Breast epithelium (tissue), 4 donors: ENCODE data around the gene MBD4. TPM values are rescaled to one million over a fixed set of nuclear protein-coding genes. Genes with fewer than 3 reads are reported as not detected.
A peak's percentile ranks its signal among the peaks of the same experiment; 100 is the strongest.
"Not testable (repeated sequence)": the region's sequence is repeated elsewhere in the genome, so short reads cannot be mapped to it uniquely, and the experiment has no call there.

Experiments
- DNase-seq, 2 donors: peaks; one replicate each; pipeline ENCODE4 v3.0.0-alpha.2; 2019; ENCODE audit warnings: low spot score in 2 of 2
- H3K27ac ChIP-seq, 2 donors: fragments of 200-600 bp; sonication (generic) in 1 of 2; one replicate each; pipeline ENCODE4 v1.5.1; 2016 to 2019; ENCODE audit warnings: mild to moderate bottlenecking in 1 of 2
- H3K27me3 ChIP-seq, 2 donors: fragments of 200-600 bp; sonication (generic) in 1 of 2; one replicate each; pipeline versions ENCODE4 v1.5.1 to v1.6.0; 2017 to 2019; ENCODE audit warnings: control low read depth in 1 of 2, mild to moderate bottlenecking in 1 of 2
- H3K36me3 ChIP-seq: fragments of 200-600 bp; one replicate; pipeline ENCODE4 v1.5.1; 2019
- H3K4me1 ChIP-seq, 2 donors: fragments of 200-600 bp; sonication (generic); one replicate each; pipeline ENCODE4 v1.5.1; 2016 to 2019; ENCODE audit warnings: control low read depth in 1 of 2
- H3K4me3 ChIP-seq, 3 donors: fragments of 200-600 bp; sonication (generic); 1 replicate in 2 of 3; 2 replicates in 1 of 3; pipeline ENCODE4 v1.5.1; 2016 to 2019; ENCODE audit warnings: mild to moderate bottlenecking in 3 of 3, moderate library complexity in 2 of 3
- H3K9me3 ChIP-seq, 2 donors: fragments of 200-600 bp; sonication (generic) in 1 of 2; one replicate each; pipeline ENCODE4 v1.5.1; 2016 to 2019; ENCODE audit warnings: control low read depth in 1 of 2
- POLR2A ChIP-seq: fragments of 450-650 bp; IDR thresholded peaks from one replicate; pipeline ENCODE4 v1.6.1; 2016; ENCODE audit warnings: antibody characterized with exemption, mild to moderate bottlenecking, moderate library complexity
- POLR2AphosphoS5 ChIP-seq, 3 donors: sonication (generic); formaldehyde crosslinking; IDR thresholded peaks; one replicate each; pipeline ENCODE4 v1.6.1; 2017; ENCODE audit warnings: antibody characterized with exemption in 3 of 3
- intact Hi-C: fragments of 100-400 bp; cut with DNase I; formaldehyde crosslinking; loops from one replicate; pipeline ENCODE4 v1.15.1; 2023; ENCODE audit warnings: low total_unique reads
- total RNA-seq, 3 donors: library from RNA; depleted of rRNA; stranded (reverse); fragments of >200 nt; gene quantifications; one replicate each; pipeline ENCODE4 v1.1.0, GENCODE V29; 2016
- TF ChIP-seq, protein P1 (sequence below), 3 donors: fragments of 450-650 bp; IDR thresholded peaks; one replicate each; pipeline ENCODE4 v1.5.1; 2016 to 2017; ENCODE audit warnings: antibody characterized with exemption in 3 of 3, mild to moderate bottlenecking in 3 of 3, moderate library complexity in 3 of 3

MBD4 gene
- total RNA-seq, 3 donors from 2014 or later = 29.8 to 41.6 (median 37.7) TPM

- intact Hi-C loops = no loop called here
- no peaks in the 10 kb centered on the region for H3K36me3 ChIP-seq
Measured at GRCh38 chr3:129386984-129387383, 52.8 kb downstream of the MBD4 start.

GRCh38 chr3:129385507-129385906 is 54.2 kb downstream of the MBD4 start:
- DNase-seq, intact Hi-C loops, H3K9me3 ChIP-seq, H3K27me3 ChIP-seq, H3K36me3 ChIP-seq, H3K4me1 ChIP-seq, H3K4me3 ChIP-seq, H3K27ac ChIP-seq: not testable (repeated sequence)

More at GRCh38 chr3:129386984-129387383, 52.8 kb downstream of the MBD4 start:
- DNase-seq = no peak
- Histone ChIP-seq H3K27ac (peak overlapping the region in 1 of 2 donors; percentile 1), H3K9me3 (no peaks in the 10 kb centered on the region), H3K27me3 (no peaks in the 10 kb centered on the region), H3K4me1 (no peaks in the 10 kb centered on the region), H3K4me3 (no peak overlapping the region)
- TF ChIP-seq, protein P1, sequence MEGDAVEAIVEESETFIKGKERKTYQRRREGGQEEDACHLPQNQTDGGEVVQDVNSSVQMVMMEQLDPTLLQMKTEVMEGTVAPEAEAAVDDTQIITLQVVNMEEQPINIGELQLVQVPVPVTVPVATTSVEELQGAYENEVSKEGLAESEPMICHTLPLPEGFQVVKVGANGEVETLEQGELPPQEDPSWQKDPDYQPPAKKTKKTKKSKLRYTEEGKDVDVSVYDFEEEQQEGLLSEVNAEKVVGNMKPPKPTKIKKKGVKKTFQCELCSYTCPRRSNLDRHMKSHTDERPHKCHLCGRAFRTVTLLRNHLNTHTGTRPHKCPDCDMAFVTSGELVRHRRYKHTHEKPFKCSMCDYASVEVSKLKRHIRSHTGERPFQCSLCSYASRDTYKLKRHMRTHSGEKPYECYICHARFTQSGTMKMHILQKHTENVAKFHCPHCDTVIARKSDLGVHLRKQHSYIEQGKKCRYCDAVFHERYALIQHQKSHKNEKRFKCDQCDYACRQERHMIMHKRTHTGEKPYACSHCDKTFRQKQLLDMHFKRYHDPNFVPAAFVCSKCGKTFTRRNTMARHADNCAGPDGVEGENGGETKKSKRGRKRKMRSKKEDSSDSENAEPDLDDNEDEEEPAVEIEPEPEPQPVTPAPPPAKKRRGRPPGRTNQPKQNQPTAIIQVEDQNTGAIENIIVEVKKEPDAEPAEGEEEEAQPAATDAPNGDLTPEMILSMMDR (IDR thresholded peaks at IDR 0.05) = no peak
- TF ChIP-seq POLR2A = no peak
- no peak for TF ChIP-seq POLR2AphosphoS5 (IDR thresholded peaks at IDR 0.05)

DNA sequence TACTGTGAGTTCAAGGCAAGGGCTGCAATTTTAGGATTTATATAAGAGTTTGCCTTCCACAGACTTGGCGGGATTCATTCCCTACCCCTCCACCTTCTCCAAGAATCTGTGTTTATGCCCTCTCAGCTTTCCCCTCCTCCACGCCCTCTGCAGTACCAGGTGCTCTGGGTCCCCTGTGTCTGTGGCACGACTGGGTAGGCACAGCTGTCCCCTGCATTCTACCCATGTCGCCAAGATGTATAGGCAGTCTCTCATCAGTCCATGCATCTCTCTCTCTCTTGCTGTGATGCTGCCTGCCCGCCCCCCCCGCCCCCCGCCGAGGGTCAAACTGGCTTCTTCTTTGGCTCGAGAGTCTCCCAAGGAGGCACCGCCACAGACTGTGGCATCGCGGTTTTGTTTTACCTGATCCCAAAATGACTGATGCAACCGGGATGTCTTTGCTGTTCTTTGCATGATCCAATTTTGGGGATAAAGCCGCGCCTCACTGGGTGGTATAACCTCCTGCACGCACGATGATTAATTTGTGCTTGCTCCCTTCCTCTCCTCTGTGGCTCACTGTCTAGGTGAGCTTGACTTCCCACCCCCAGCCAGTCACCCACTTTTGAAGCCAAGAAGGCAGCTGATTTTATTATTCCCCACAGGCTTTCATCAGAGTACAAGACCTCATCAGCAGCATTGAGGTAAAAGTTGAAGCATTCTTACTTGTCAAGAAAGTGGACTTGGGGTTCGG is 55.0 kb downstream of the MBD4 start:
- TF ChIP-seq POLR2A (no peak), POLR2AphosphoS5 (IDR thresholded peaks at IDR 0.05) (no peak)
- TF ChIP-seq, protein P1 (IDR thresholded peaks at IDR 0.05) = no peak
- no peak overlapping the region for H3K4me3 ChIP-seq
- no peaks in the 10 kb centered on the region for H3K9me3 ChIP-seq
- no peaks in the 10 kb centered on the region for H3K36me3 ChIP-seq
- no peak overlapping the region for H3K27ac ChIP-seq
- no peaks in the 10 kb centered on the region for H3K27me3 ChIP-seq
- H3K4me1 ChIP-seq = no peaks in the 10 kb centered on the region
- DNase-seq = no peak
- intact Hi-C loops = no loop called here

DNA sequence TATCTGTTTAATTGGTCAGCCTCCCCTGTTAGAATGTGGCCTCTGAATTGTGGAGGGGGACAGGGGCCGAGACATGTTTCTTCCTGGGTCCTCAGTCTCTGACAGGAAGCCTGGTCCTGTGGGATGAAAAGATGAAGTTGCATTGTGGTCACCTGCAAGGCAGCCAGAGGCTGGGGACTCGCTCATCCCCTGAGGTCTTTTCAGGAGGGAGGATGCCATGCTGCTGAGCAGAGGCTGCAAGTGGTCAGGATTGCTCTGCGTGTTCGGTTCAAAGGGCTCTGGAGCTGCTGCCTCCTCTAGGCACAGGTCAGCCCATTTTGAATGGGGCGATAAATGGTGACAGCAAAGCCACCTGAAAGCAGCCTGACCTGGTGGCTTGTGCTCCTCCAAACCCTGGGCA is 55.6 kb downstream of the MBD4 start:
- H3K27ac ChIP-seq, H3K4me3 ChIP-seq, H3K36me3 ChIP-seq, DNase-seq, H3K27me3 ChIP-seq, H3K9me3 ChIP-seq, H3K4me1 ChIP-seq, intact Hi-C loops: not testable (repeated sequence)

GRCh38 chr3:129383292-129383860 is 56.4 kb downstream of the MBD4 start:
- H3K9me3 ChIP-seq = no peaks in the 10 kb centered on the region
- H3K36me3 ChIP-seq = no peaks in the 10 kb centered on the region
- peak in 1 of 2 donors; percentile 31 for DNase-seq
- H3K27me3 ChIP-seq = no peaks in the 10 kb centered on the region
- intact Hi-C loops = no loop called here
- no peaks in the 10 kb centered on the region for H3K4me1 ChIP-seq
- no peak overlapping the region for H3K4me3 ChIP-seq
- TF ChIP-seq POLR2AphosphoS5 (IDR thresholded peaks at IDR 0.05) = no peak
- no peak for TF ChIP-seq POLR2A
- TF ChIP-seq, protein P1 (IDR thresholded peaks at IDR 0.05) = peak in 2 of 3 donors; percentile 58 to 72
- no peak overlapping the region for H3K27ac ChIP-seq

GRCh38 chr3:129382366-129382765 is 57.4 kb downstream of the MBD4 start:
- Histone ChIP-seq H3K27me3 (no peaks in the 10 kb centered on the region), H3K36me3 (no peaks in the 10 kb centered on the region), H3K27ac (no peak overlapping the region), H3K4me3 (no peak overlapping the region), H3K4me1 (no peaks in the 10 kb centered on the region), H3K9me3 (no peaks in the 10 kb centered on the region)
- DNase-seq = no peak
- intact Hi-C loops = no loop called here
- TF ChIP-seq POLR2A = no peak
- TF ChIP-seq, protein P1 (IDR thresholded peaks at IDR 0.05) = no peak
- no peak for TF ChIP-seq POLR2AphosphoS5 (IDR thresholded peaks at IDR 0.05)
